Neuron (in vitro differentiated cells): Measurements from ENCODE around the gene NHSL1.
"Not testable (repeated sequence)": the region's sequence is repeated elsewhere in the genome, so short reads cannot be mapped to it uniquely, and the experiment has no call there.

Experiments
- H2AFZ ChIP-seq: one replicate; pipeline ENCODE4 v1.6.1; 2013; ENCODE audit warnings: low read depth, mild to moderate bottlenecking, inconsistent platforms, low read length, moderate library complexity
- H3K27me3 ChIP-seq: one replicate; pipeline ENCODE4 v1.6.1; 2013; ENCODE audit warnings: low read length; ENCODE audit not compliant: insufficient read depth
- H3K36me3 ChIP-seq: one replicate; pipeline ENCODE4 v1.6.1; 2013; ENCODE audit warnings: low read length; ENCODE audit not compliant: insufficient read depth
- H3K4me1 ChIP-seq: one replicate; pipeline ENCODE4 v1.6.1; 2013; ENCODE audit warnings: low read length; ENCODE audit not compliant: insufficient read depth
- H3K4me3 ChIP-seq: 2 replicates; pipeline ENCODE4 v1.5.1; 2013; ENCODE audit warnings: mild to moderate bottlenecking, low read length, moderate library complexity
- H3K9me3 ChIP-seq: one replicate; pipeline ENCODE4 v1.6.1; 2013; ENCODE audit warnings: low read length

The NHSL1 gene

DNA sequence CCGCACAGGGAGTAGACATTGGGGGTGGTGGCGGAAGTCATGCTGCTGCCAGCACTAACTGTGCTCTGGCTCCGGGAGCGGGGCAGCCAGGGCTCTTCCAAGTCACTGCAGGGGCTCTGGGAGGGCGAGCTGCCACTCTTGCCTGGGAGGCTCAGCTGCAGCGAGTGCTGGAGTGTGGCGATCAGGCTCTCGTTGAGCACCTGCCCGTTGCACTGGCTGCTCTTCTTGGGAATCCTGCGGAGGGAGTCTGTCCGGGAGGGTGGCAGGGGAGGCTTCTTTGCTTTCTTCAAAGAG lies 67.3 kb downstream of the NHSL1 start:
- Histone ChIP-seq H3K4me3 (no peak overlapping the region), H3K9me3 (peaks cover 2% of the 10 kb centered on the region), H3K4me1 (no peaks in the 10 kb centered on the region), H2AFZ (no peak overlapping the region), H3K27me3 (no peaks in the 10 kb centered on the region), H3K36me3 (peaks cover 73% of the 10 kb centered on the region)

GRCh38 chr6:138431256-138432062 lies 67.8 kb downstream of the NHSL1 start:
- H2AFZ ChIP-seq, result no peak overlapping the region
- no peaks in the 10 kb centered on the region for H3K27me3 ChIP-seq
- H3K36me3 ChIP-seq, result peaks cover 74% of the 10 kb centered on the region
- H3K4me1 ChIP-seq, result no peaks in the 10 kb centered on the region
- no peaks in the 10 kb centered on the region for H3K9me3 ChIP-seq
- no peak overlapping the region for H3K4me3 ChIP-seq

DNA sequence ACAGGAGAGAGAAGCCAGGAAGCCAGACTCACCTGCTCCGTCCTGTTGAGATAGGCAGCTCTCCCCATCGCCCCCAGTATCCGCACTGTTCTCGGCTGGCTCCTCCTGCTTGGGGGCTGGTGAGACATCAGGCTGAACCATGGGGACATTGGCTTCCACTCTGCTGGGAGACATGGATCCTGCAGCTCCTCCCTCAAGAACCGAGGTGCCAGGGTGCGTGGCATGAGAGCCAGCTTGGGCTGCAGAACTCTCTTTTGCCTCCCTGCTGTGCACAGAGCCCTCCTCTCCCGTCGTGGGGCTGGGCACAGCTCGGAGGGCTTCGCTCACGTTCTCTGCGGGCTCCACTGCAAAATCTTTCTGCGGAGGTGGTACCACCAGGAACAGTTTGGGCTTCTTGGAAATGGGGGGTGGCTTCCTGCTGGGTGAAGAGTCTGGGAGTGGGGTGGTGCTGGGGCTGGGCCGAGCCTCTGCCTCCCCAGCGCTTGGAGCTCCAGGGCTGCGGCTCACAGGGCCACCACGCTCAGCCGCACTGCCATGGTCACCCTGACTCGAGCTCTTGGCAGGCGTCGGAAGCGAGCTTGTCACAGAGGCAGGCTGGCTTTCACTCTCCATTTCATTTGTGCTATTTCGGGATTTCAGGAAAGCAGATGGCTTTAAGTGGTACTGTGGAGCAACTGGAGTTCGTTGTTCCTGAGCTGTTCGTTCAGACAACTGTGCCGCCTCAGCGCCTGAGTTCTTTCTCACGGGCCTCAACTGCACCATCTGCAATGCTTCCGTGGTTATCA lies 68.7 kb downstream of the NHSL1 start:
- Histone ChIP-seq H3K4me1 (no peaks in the 10 kb centered on the region), H3K27me3 (no peaks in the 10 kb centered on the region), H3K9me3 (no peaks in the 10 kb centered on the region), H3K4me3 (no peak overlapping the region), H2AFZ (no peak overlapping the region), H3K36me3 (peaks cover 76% of the 10 kb centered on the region)

DNA sequence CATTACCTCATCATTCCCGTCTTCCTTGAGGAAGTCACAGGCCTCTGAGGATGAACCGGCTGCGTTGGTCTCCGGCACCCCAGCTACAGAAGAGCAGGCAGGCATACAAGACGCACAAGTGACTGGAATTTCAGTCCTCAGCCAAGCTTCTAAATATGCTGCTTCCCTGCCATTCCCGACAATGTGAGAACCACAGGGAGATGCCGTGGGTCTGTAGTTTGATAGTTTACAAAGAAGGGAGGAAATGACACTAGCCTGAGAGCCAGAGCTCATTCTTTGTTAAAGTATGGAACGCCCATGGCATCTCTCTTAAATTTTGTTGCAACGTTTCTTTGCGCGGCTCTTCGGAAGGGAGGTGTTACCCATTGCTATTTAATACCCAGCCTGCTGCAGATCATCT lies 69.5 kb downstream of the NHSL1 start:
- Histone ChIP-seq H3K4me3 (no peak overlapping the region), H3K9me3 (no peaks in the 10 kb centered on the region), H3K27me3 (no peaks in the 10 kb centered on the region), H3K4me1 (no peaks in the 10 kb centered on the region), H2AFZ (no peak overlapping the region), H3K36me3 (peaks cover 77% of the 10 kb centered on the region)

DNA sequence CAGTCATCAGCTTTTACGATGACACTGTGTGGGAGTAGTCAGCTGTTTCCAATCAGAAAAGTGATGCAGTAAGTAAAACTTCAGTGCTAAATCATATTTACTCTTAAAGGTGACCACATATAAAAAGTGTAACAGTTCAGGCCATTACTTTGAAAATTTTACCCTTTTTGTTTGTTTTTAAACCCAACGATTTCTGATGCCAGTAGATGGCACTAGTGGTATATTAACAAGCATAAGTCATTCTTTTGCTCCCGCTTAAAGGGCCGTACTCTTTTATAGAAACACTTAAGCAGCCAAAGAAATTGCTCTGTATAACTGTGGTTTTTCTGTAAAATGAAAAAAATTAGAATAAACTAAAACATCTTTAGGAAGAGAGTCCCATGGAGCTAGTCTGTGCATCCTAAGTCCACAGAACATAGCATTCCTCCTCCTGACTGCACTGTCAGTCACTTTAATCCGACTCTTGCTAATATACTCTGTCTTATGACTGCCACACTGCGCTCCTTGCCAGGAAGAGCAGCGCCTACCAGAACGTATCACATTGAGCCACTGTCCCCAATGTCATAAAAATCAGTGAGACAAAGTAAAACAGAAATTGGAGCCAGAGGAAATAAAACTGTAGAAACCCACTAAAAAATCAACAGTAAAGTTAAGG lies 70.2 kb downstream of the NHSL1 start:
- peaks cover 79% of the 10 kb centered on the region for H3K36me3 ChIP-seq
- H3K27me3 ChIP-seq, result no peaks in the 10 kb centered on the region
- no peak overlapping the region for H2AFZ ChIP-seq
- H3K4me3 ChIP-seq, result no peak overlapping the region
- H3K9me3 ChIP-seq, result no peaks in the 10 kb centered on the region
- H3K4me1 ChIP-seq, result no peaks in the 10 kb centered on the region

DNA sequence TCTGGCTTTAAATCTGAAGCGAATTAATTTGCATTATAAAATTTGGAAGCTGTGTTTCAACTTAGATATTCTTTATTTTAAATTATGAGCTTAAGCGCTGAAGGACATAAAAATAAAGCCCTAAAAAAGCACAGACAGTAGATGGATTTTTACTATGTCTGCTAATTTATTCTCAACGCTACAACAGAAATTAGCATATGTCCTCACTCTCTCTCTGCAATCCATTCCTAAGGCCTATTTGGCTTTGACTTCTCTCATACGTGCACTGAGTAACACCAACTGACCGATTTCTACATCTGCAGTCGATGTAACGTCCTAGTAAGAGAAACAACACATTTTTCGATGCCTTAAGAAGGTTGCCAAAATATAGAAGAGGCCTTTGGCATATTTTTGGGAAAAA lies 71.6 kb downstream of the NHSL1 start:
- no peaks in the 10 kb centered on the region for H3K27me3 ChIP-seq
- H3K4me1 ChIP-seq, result no peaks in the 10 kb centered on the region
- peaks cover 77% of the 10 kb centered on the region for H3K36me3 ChIP-seq
- no peak overlapping the region for H3K4me3 ChIP-seq
- H3K9me3 ChIP-seq, result no peaks in the 10 kb centered on the region
- no peak overlapping the region for H2AFZ ChIP-seq

DNA sequence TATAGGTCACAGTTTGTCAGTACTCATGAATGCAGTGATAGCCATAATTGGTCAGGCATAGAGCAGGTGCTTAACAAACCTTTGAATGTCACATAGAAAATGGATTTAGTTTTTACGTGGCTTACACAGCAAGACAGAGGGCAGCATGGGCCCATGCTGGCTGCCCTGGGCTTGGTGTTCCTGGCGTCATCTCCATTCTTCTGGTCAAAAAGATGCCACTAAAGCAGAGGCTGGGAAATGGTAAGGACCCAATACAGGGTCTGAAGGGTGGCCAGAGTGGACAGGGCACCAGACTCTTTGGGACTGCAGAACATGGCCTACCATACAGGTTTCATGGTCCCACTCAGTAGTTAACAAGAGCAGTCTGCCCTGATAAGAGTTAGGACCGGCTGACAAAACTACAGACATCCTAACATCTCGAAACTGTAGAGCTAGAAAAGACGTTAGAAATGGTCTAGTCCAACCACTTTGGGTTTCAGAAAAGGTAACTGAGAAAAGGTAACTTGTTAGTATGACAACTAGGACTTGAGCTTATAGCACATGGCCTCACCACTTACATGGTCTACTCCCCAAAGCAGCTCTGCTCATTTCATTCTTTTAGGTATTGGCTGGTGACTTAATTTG lies 72.7 kb downstream of the NHSL1 start:
- Histone ChIP-seq H2AFZ (no peak overlapping the region), H3K36me3 (peaks cover 76% of the 10 kb centered on the region), H3K4me3 (no peak overlapping the region), H3K9me3 (no peaks in the 10 kb centered on the region), H3K4me1 (no peaks in the 10 kb centered on the region), H3K27me3 (no peaks in the 10 kb centered on the region)

DNA sequence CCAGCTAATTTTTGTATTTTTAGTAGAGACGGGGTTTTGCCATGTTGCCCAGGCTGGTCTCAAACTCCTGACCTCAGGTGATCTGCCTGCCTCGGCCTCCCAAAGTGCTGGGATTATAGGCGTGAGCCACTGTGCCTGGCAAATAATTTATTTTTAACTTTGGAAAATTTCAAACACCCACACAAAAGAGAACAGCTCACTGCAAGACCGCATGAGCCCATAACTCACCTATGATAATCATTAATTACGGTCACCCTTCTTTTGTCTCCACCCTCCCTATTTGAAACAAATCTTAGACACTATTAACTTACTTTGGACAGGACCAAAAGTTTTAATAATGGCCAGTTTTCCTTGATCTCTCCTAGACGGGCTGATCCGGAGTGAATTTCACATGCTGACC lies 74.0 kb downstream of the NHSL1 start:
- not testable (repeated sequence) for H3K4me1 ChIP-seq, H3K4me3 ChIP-seq, H2AFZ ChIP-seq, H3K27me3 ChIP-seq, H3K9me3 ChIP-seq
- peaks cover 71% of the 10 kb centered on the region for H3K36me3 ChIP-seq

DNA sequence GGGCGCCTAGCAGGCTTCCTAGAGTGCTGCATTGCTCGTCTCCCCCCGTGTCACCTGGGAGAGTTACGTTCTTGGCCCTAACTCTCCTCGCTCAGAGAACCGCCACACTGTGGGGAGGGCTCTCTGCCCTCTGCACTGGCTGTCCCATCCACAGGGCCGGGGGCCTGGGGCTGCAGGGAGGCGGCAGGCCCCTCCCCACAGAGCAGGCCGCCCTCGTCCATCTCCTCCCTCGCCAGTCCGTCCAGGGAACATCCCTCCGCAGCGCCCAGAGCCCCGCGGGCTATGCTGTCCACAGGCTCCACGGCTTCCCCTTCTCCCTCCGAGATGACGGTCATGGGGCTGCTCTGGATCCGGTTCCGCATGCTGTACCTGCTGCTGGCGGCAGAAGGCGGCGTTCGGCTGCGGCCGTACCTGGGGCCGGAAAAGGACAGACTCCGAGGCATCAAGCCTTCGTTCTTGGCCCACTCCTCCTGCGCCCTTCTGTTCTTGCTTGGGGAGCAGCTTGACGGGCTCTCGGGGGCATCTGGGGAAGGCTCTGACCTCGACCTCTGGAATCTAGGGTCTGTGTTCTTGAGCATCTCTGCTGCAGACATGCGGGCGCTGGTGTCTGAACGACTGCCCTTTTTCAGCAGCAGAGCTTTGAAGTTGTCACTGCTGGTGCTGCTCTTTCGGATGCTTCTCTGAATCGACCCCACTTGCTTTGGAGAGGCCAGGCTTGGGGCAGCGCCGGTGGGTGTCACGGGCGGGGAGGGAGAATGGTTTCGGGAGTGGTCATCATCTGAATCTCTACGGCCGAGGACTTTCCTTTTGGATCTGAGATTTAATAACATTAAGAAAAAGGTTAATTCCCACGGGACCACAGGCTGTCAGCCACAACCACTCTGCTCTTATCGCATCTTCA lies 75.0 kb downstream of the NHSL1 start:
- Histone ChIP-seq H2AFZ (no peak overlapping the region), H3K27me3 (no peaks in the 10 kb centered on the region), H3K4me3 (no peak overlapping the region), H3K9me3 (no peaks in the 10 kb centered on the region), H3K36me3 (peaks cover 65% of the 10 kb centered on the region), H3K4me1 (no peaks in the 10 kb centered on the region)

GRCh38 chr6:138422861-138423260 lies 76.4 kb downstream of the NHSL1 start:
- no peak overlapping the region for H2AFZ ChIP-seq
- no peaks in the 10 kb centered on the region for H3K27me3 ChIP-seq
- H3K9me3 ChIP-seq, result no peaks in the 10 kb centered on the region
- no peaks in the 10 kb centered on the region for H3K4me1 ChIP-seq
- peaks cover 55% of the 10 kb centered on the region for H3K36me3 ChIP-seq
- H3K4me3 ChIP-seq, result no peak overlapping the region

DNA sequence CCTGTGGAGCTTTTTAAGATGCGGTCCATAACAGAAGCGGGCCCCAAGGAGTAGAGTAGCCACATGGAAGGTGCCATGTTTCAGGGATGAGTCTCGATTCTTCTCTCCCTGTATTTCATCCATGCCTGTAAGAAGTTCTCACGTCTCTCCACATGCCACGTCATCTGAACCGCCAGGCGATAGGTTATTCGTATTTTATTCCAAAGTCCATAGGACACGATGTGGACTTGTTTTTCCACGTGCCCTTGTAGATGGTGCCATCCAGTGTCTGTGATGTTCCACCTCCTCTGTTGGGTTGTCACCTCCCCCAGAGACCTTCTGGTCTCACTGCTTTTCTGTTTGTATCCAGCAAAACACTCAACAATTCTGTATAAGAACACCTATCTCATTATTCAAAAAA lies 77.7 kb downstream of the NHSL1 start:
- H3K4me3 ChIP-seq, result no peak overlapping the region
- H3K4me1 ChIP-seq, result no peaks in the 10 kb centered on the region
- no peaks in the 10 kb centered on the region for H3K9me3 ChIP-seq
- peaks cover 49% of the 10 kb centered on the region for H3K36me3 ChIP-seq
- H2AFZ ChIP-seq, result no peak overlapping the region
- H3K27me3 ChIP-seq, result no peaks in the 10 kb centered on the region

- Histone ChIP-seq H2AFZ (no peak overlapping the region), H3K4me1 (no peaks in the 10 kb centered on the region), H3K4me3 (no peak overlapping the region)
These were observed 78.2 kb downstream of the NHSL1 start for GRCh38 chr6:138421089-138421488.

More at GRCh38 chr6:138421089-138421488, 78.2 kb downstream of the NHSL1 start:
- peaks cover 44% of the 10 kb centered on the region for H3K36me3 ChIP-seq
- H3K9me3 ChIP-seq, result no peaks in the 10 kb centered on the region
- no peaks in the 10 kb centered on the region for H3K27me3 ChIP-seq
